Measurements from ENCODE around the gene LIPC.

GRCh38 chr15:58425185-58425584 is 6.6 kb upstream of the LIPC start:
- TF ChIP-seq YY1 (IDR thresholded peaks at IDR 0.05; ENCODE audit: low read depth) = no peak
- no peak for TF ChIP-seq NFIC (IDR thresholded peaks at IDR 0.05)
- no peak for TF ChIP-seq REST (IDR thresholded peaks at IDR 0.05; ENCODE audit: low read depth)
- TF ChIP-seq TEAD4 (IDR thresholded peaks at IDR 0.05) = no peak
- no peak for TF ChIP-seq EP300 (IDR thresholded peaks at IDR 0.05; ENCODE audit: borderline replicate concordance)
- TF ChIP-seq RAD21 (IDR thresholded peaks at IDR 0.05; ENCODE audit: low read depth) = no peak
- TF ChIP-seq CEBPB (IDR thresholded peaks at IDR 0.05) = no peak
- no peak for TF ChIP-seq TAF1 (IDR thresholded peaks at IDR 0.05; ENCODE audit: low read depth)
- no peak for TF ChIP-seq MAX (IDR thresholded peaks at IDR 0.05)
- no peak for TF ChIP-seq CREB1 (IDR thresholded peaks at IDR 0.05; ENCODE audit: low read depth)
- no peak for TF ChIP-seq FOXM1 (IDR thresholded peaks at IDR 0.05; ENCODE audit: borderline replicate concordance, low read depth)
- no peak for TF ChIP-seq USF1 (IDR thresholded peaks at IDR 0.05)
- TF ChIP-seq EGR1 (IDR thresholded peaks at IDR 0.05) = no peak
